MM.1S (cell line): ENCODE data around the gene GIPC1.
A peak's percentile ranks its signal among the peaks of the same experiment; 100 is the strongest.

Experiments
- DNase-seq: peaks from one replicate; pipeline ENCODE4 v3.0.0-alpha.2; 2015
- H2AFZ ChIP-seq: fragments of 300-600 bp; sonication (generic); 2 replicates; pipeline ENCODE4 v1.6.0; 2016; ENCODE audit warnings: antibody characterized with exemption, low read length
- H3F3A ChIP-seq: fragments of 300-600 bp; sonication (generic); 2 replicates; pipeline ENCODE4 v1.6.1; 2016; ENCODE audit warnings: mild to moderate bottlenecking, antibody characterized with exemption, low read length, moderate library complexity, mixed read lengths; ENCODE audit not compliant: insufficient read depth
- H3K27ac ChIP-seq: fragments of 300-600 bp; sonication (generic); 2 replicates; pipeline ENCODE4 v1.5.1; 2016; ENCODE audit warnings: mild to moderate bottlenecking, low read length
- H3K27me3 ChIP-seq: fragments of 300-600 bp; sonication (generic); replicated peaks from 2 replicates; pipeline ENCODE4 v1.6.0; 2016; ENCODE audit warnings: low read length; ENCODE audit not compliant: insufficient read depth
- H3K36me3 ChIP-seq: fragments of 300-600 bp; sonication (generic); replicated peaks from 2 replicates; pipeline ENCODE4 v1.6.1; 2016; ENCODE audit warnings: mild to moderate bottlenecking, low read length, mixed read lengths; ENCODE audit not compliant: insufficient read depth
- H3K4me1 ChIP-seq: fragments of 300-600 bp; sonication (generic); 2 replicates; pipeline ENCODE4 v1.6.1; 2016; ENCODE audit warnings: low read length, mixed read lengths
- H3K4me2 ChIP-seq: fragments of 300-600 bp; sonication (generic); 2 replicates; pipeline ENCODE4 v1.6.0; 2016; ENCODE audit warnings: low read depth, low read length
- H3K4me3 ChIP-seq: fragments of 300-600 bp; sonication (generic); 2 replicates; pipeline ENCODE4 v1.5.1; 2016; ENCODE audit warnings: low read length, mixed read lengths
- H3K79me2 ChIP-seq: fragments of 300-600 bp; sonication (generic); 2 replicates; pipeline ENCODE4 v1.6.1; 2016; ENCODE audit warnings: mixed run types, low read length, mixed read lengths
- H3K9ac ChIP-seq: fragments of 300-600 bp; sonication (generic); 2 replicates; pipeline ENCODE4 v1.6.1; 2016; ENCODE audit warnings: low read length, mixed read lengths
- H3K9me2 ChIP-seq: fragments of 300-600 bp; sonication (generic); replicated peaks from 2 replicates; pipeline ENCODE4 v1.6.1; 2016; ENCODE audit warnings: mild to moderate bottlenecking, low read length, mixed read lengths; ENCODE audit not compliant: insufficient read depth
- H3K9me3 ChIP-seq: fragments of 300-600 bp; sonication (generic); replicated peaks from 2 replicates; pipeline ENCODE4 v1.6.1; 2016; ENCODE audit warnings: mild to moderate bottlenecking, low read length, mixed read lengths; ENCODE audit not compliant: insufficient read depth
- H4K20me1 ChIP-seq: fragments of 300-600 bp; sonication (generic); 2 replicates; pipeline ENCODE4 v1.6.1; 2016; ENCODE audit warnings: mild to moderate bottlenecking, low read length, moderate library complexity, mixed read lengths; ENCODE audit not compliant: insufficient read depth
- CTCF ChIP-seq: fragments of 300-600 bp; sonication (generic); IDR thresholded peaks from 2 replicates; pipeline ENCODE4 v1.5.1; 2016; ENCODE audit warnings: antibody characterized with exemption, low read length, mixed read lengths
- EZH2 ChIP-seq: fragments of 300-600 bp; sonication (generic); optimal IDR thresholded peaks from 2 replicates; pipeline ENCODE3; 2017; ENCODE audit warnings: low read depth, mild to moderate bottlenecking, antibody characterized with exemption, low read length, mixed read lengths
- EZH2phosphoT487 ChIP-seq: fragments of 300-600 bp; sonication (generic); IDR thresholded peaks from 2 replicates; pipeline ENCODE4 v1.6.1; 2018; ENCODE audit warnings: antibody characterized with exemption, low read length

Gene GIPC1

GRCh38 chr19:14476673-14477401 is 19.1 kb downstream of the GIPC1 start:
- no peak overlapping the region for H3K4me3 ChIP-seq
- no peak overlapping the region for H2AFZ ChIP-seq
- no peaks in the 10 kb centered on the region for H3K4me1 ChIP-seq
- no peaks in the 10 kb centered on the region for H3F3A ChIP-seq
- no peaks in the 10 kb centered on the region for H3K79me2 ChIP-seq
- no peaks in the 10 kb centered on the region for H3K9me2 ChIP-seq
- no peak for DNase-seq
- H3K27me3 ChIP-seq, result peaks cover 48% of the 10 kb centered on the region
- H4K20me1 ChIP-seq, result no peaks in the 10 kb centered on the region
- H3K4me2 ChIP-seq, result no peak overlapping the region
- H3K9me3 ChIP-seq, result no peaks in the 10 kb centered on the region
- H3K27ac ChIP-seq, result no peak overlapping the region
- no peaks in the 10 kb centered on the region for H3K36me3 ChIP-seq
- H3K9ac ChIP-seq, result no peak overlapping the region
- TF ChIP-seq EZH2 (no peak), EZH2phosphoT487 (no peak), CTCF (no peak)

- H3K27me3 ChIP-seq, result peaks cover 48% of the 10 kb centered on the region
- no peaks in the 10 kb centered on the region for H3K9me3 ChIP-seq
- no peaks in the 10 kb centered on the region for H3K4me1 ChIP-seq
- TF ChIP-seq EZH2phosphoT487 (no peak), EZH2 (no peak), CTCF (no peak)
- H3K4me2 ChIP-seq, result no peak overlapping the region
- H3F3A ChIP-seq, result no peaks in the 10 kb centered on the region
- H3K27ac ChIP-seq, result no peak overlapping the region
- H3K36me3 ChIP-seq, result no peaks in the 10 kb centered on the region
- DNase-seq, result no peak
- H3K9ac ChIP-seq, result no peak overlapping the region
- H3K79me2 ChIP-seq, result no peaks in the 10 kb centered on the region
- no peaks in the 10 kb centered on the region for H3K9me2 ChIP-seq
- H3K4me3 ChIP-seq, result no peak overlapping the region
- no peaks in the 10 kb centered on the region for H4K20me1 ChIP-seq
- no peak overlapping the region for H2AFZ ChIP-seq
Measured at GRCh38 chr19:14476327-14476672, 19.6 kb downstream of the GIPC1 start.

GRCh38 chr19:14475251-14476073 is 20.5 kb downstream of the GIPC1 start, which contains the start of gene PTGER1:
Gene PTGER1 (minus strand): TSS chr19:14475354. CDS start chr19:14474320, 1,034 bp downstream.
- Histone ChIP-seq H3K4me2 (no peak within 1 kb of the TSS), H3F3A (no peaks in the 10 kb centered on the region), H3K79me2 (no peaks in the 10 kb centered on the region), H3K9ac (no peak within 1 kb of the TSS), H3K9me3 (no peaks in the 10 kb centered on the region), H3K4me1 (no peaks in the 10 kb centered on the region), H3K4me3 (no peak within 1 kb of the TSS), H3K9me2 (no peaks in the 10 kb centered on the region), H3K27ac (no peak within 1 kb of the TSS), H4K20me1 (no peaks in the 10 kb centered on the region), H3K27me3 (peaks cover 48% of the 10 kb centered on the region), H3K36me3 (no peaks in the 10 kb centered on the region), H2AFZ (no peak within 1 kb of the TSS)
- no peak for TF ChIP-seq EZH2phosphoT487
- TF ChIP-seq CTCF, result peak; percentile 12; the same call in 1 of the 2 replicates
- DNase-seq, result no peak
